ENCODE results near the gene STPG4. TPM values are rescaled to one million over a fixed set of nuclear protein-coding genes. Genes with fewer than 3 reads are reported as not detected.

The STPG4 gene
- polyA plus RNA-seq, 1 of the 3 experiments (the other 2 are of a cell fraction): 0.20 TPM

DNA sequence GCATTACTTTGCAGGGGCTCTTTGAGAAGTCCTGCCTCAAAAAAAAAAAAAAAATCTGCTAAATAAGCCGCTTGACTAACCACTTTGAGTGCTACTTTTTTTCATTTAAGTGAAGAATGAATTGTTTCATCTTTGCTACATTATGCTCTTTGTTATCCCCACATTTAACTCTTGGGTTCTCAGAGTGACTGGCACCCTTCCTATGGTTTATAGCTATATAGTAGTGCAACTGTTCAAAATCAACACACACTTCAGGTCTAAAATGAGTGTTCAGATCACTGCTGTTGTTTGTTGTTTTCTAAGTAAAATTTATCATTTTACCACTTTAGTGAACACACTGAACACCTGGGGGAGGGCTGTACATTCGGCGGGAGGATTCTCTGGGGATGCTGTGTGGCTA lies 13.6 kb downstream of the STPG4 start:
- Histone ChIP-seq H4K20me1 (ENCODE audit: insufficient read depth) (no peaks in the 10 kb centered on the region), H3K9me3 (peaks cover 16% of the 10 kb centered on the region), H3K36me3 (replicated peaks in 1 of 2; ENCODE audit: control insufficient read depth in 1 of 2, insufficient read depth in 2 of 2, low read length in 1 of 2) (peaks cover 40 to 85% of the 10 kb centered on the region in 2 experiments), H3K4me1 (ENCODE audit: control insufficient read depth in 1 of 2, insufficient read depth in 2 of 2, low read depth in 1 of 2, low read length in 1 of 2) (no peaks in the 10 kb centered on the region), H3K4me2 (no peak overlapping the region), H3K9me2 (no peaks in the 10 kb centered on the region), H3K27ac (ENCODE audit: low read depth in 2 of 2, low read length in 1 of 2) (no peak overlapping the region), H2AFZ (ENCODE audit: low read depth) (no peak overlapping the region), H3K4me3 (ENCODE audit: low read depth in 2 of 2, low read length in 1 of 2) (no peak overlapping the region), H3K79me2 (ENCODE audit: insufficient read depth) (no peaks in the 10 kb centered on the region; the same call in 1 of the 2 replicates), H3K9ac (no peak overlapping the region), H3F3A (replicated peaks; ENCODE audit: insufficient read depth) (peaks cover 43% of the 10 kb centered on the region), H3K27me3 (ENCODE audit: insufficient read depth) (no peaks in the 10 kb centered on the region)
- 94% methylated on average over 3 of the region's 3 CpGs for WGBS (ENCODE audit: low lambda C conversion rate)
- ChIA-PET CTCF (no interaction called here), POLR2A (no interaction called here)
- TF ChIP-seq SMC3 (IDR thresholded peaks at IDR 0.05; ENCODE audit: low read depth, low read length) (no peak), YY1 (IDR thresholded peaks at IDR 0.05; ENCODE audit: low read depth) (no peak), CTCF (IDR thresholded peaks at IDR 0.05) (no peak), TAF1 (IDR thresholded peaks at IDR 0.05; ENCODE audit: borderline replicate concordance, low read depth, low read length) (no peak), POLR2AphosphoS5 (IDR thresholded peaks at IDR 0.05; ENCODE audit: low read depth, low read length) (no peak), CHD2 (IDR thresholded peaks at IDR 0.05; ENCODE audit: low read length, partially characterized antibody) (no peak), PBX3 (IDR thresholded peaks at IDR 0.05) (no peak), ZBTB33 (IDR thresholded peaks at IDR 0.05; ENCODE audit: borderline replicate concordance, low read depth) (no peak), GATA2 (CRISPR knock-in tag; IDR thresholded peaks at IDR 0.05) (no peak), RAD21 (IDR thresholded peaks at IDR 0.05; ENCODE audit: low read length) (no peak), TEAD4 (IDR thresholded peaks at IDR 0.05; ENCODE audit: borderline replicate concordance, insufficient read depth) (no peak), RXRA (IDR thresholded peaks at IDR 0.05; ENCODE audit: borderline replicate concordance, low read depth) (no peak), JUND (IDR thresholded peaks at IDR 0.05) (no peak), FOXJ3 (CRISPR knock-in tag; IDR thresholded peaks at IDR 0.05) (no peak), ELF1 (IDR thresholded peaks at IDR 0.05) (no peak)
- TF ChIP-seq, protein P1, sequence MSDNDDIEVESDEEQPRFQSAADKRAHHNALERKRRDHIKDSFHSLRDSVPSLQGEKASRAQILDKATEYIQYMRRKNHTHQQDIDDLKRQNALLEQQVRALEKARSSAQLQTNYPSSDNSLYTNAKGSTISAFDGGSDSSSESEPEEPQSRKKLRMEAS (IDR thresholded peaks at IDR 0.05; ENCODE audit: low read depth): no peak
- TF ChIP-seq, protein P2, sequence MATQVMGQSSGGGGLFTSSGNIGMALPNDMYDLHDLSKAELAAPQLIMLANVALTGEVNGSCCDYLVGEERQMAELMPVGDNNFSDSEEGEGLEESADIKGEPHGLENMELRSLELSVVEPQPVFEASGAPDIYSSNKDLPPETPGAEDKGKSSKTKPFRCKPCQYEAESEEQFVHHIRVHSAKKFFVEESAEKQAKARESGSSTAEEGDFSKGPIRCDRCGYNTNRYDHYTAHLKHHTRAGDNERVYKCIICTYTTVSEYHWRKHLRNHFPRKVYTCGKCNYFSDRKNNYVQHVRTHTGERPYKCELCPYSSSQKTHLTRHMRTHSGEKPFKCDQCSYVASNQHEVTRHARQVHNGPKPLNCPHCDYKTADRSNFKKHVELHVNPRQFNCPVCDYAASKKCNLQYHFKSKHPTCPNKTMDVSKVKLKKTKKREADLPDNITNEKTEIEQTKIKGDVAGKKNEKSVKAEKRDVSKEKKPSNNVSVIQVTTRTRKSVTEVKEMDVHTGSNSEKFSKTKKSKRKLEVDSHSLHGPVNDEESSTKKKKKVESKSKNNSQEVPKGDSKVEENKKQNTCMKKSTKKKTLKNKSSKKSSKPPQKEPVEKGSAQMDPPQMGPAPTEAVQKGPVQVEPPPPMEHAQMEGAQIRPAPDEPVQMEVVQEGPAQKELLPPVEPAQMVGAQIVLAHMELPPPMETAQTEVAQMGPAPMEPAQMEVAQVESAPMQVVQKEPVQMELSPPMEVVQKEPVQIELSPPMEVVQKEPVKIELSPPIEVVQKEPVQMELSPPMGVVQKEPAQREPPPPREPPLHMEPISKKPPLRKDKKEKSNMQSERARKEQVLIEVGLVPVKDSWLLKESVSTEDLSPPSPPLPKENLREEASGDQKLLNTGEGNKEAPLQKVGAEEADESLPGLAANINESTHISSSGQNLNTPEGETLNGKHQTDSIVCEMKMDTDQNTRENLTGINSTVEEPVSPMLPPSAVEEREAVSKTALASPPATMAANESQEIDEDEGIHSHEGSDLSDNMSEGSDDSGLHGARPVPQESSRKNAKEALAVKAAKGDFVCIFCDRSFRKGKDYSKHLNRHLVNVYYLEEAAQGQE (IDR thresholded peaks at IDR 0.05; ENCODE audit: low read depth, low read length): no peak
- TF ChIP-seq, protein P3, sequence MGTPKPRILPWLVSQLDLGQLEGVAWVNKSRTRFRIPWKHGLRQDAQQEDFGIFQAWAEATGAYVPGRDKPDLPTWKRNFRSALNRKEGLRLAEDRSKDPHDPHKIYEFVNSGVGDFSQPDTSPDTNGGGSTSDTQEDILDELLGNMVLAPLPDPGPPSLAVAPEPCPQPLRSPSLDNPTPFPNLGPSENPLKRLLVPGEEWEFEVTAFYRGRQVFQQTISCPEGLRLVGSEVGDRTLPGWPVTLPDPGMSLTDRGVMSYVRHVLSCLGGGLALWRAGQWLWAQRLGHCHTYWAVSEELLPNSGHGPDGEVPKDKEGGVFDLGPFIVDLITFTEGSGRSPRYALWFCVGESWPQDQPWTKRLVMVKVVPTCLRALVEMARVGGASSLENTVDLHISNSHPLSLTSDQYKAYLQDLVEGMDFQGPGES (IDR thresholded peaks at IDR 0.05; ENCODE audit: low read depth, low read length): no peak
- DNase-seq: no peak

Data from SK-N-SH (cell line).